GM18499 (cell line): ENCODE results near the gene TMED7.

ENCODE experiments used
- ATAC-seq: cut with Tn5 transposase; IDR thresholded peaks from one replicate; pipeline ENCODE4 v1.9.1; 2021; ENCODE audit warnings: moderate number of reproducible peaks; ENCODE audit not compliant: insufficient read depth, unreplicated experiment

Gene TMED7

DNA sequence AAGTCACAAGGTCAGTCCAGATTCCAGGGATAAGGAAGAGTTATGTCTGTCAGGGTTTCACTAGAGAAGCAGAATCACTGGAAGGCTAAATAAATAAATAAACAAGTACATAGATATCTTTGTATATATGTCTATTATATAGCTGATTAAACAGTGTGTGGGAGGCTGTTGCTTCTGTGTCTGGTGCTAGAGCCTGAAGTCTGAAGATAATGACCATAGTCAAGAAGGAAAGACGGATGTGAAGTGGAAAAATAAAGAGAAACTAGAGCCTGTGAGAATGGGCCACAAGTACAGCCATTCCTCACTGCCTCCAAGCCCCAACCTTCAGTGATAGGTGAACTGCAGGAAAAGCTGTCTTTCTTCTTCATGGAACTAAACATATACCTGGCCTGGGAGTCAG lies 4.1 kb upstream of the TMED7 start:
- ATAC-seq, result no peak

DNA sequence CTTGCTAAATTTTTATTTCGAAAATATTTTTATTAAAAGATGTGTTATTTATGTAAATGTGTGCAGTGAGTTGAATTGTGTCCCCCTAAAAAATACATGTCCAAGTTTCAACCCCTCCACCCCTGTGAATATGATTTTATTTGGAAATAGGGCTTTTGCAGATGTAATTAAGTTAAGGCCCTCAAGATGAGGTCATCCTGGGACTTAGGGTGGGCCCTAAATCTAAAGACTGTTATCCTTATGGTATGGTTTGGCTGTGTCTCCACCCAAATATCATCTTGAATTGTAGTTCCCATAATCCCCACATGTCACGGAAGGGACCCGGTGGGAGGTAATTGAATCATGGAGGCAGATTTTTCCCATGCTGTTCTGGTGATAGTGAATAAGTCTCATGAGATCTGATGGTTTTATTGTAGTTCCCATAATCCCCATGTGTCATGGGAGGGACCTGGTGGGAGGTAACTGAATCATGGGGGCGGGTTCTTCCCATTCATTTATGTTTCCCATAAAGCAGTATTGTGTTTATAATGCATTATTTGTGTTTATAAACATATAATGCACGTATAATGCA lies 1.5 kb upstream of the TMED7 start:
- no peak for ATAC-seq

DNA sequence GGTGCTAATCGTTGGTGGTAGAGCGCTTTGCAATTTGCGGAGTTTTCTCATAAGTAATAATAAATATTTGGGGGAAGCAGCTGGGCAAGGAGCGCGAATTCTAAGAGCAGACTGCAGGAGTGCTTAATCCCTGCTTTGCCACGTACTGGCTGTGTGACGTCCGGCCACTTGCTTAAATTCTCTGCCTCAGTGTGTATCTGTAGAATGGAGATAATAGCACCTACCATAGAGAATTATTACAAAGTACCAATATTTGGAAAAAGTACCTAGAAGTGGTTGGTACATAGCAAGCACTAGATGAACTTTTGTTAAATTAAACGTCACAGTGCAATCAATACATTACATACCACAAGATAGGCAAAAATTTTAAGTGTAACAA lies 598 bp upstream of the TMED7 start:
- peak; percentile 14 for ATAC-seq

DNA sequence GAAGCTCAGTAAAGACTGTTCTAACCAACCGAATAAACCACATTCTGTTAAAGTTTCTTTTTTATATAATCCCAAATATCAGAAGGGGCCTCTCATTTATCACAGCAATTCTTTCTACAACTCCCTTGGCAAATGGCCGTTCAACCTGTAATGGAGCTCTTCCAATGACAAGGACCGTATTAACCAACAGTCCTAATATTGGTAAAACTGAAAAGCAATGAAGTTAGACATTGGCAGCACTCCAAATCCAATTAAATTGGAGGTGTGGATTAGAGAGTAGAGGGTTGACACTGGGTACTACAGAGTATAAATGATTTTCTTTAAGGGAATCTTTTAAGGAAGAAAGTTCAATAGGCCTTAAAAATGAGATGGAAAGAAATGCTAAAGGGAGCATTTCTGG lies 842 bp downstream of the TMED7 start:
- ATAC-seq, result no peak

DNA sequence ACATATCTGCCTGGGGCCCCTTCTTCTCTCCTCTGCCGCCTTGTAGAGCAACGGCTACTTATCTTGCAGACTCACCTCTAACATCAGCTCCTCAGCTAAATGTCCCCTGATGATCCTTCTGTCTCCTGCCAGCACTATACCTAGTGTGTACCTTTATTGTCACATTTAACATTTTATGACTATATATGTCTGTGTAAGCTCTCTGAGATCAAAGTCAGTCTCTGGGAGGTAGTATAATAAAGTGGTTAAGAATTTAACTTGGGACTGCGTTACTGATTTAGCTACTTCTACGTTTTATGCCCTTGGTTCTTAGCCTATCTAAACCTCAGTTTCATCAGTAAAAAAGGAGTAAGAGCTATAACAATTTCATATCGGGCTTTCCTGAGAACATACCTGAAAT lies 2.2 kb downstream of the TMED7 start:
- no peak for ATAC-seq

DNA sequence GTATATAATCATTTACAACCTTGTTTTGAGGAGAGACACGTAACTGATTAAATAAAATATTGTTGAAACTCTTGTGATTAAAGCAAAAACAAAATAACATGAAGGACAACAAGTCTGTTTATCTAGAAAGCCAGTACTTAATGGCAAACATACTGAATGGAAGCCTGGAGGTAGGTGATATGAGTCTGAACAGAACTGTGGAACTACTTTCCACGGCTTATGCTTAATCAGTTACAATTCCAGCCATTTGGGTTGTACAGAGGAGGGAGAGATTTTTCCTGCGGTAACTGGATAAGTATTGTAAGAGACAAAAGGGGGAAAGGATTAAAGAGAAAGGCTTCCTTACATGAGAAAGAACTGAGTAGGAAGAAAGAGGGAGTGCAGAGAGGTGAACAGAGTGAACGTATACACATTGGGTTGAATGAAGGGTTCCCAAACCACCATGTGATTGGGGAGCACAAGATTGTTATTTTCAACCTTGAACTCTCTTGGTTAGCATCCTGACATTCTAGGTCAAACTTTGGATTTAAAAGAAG lies 4.4 kb downstream of the TMED7 start:
- no peak for ATAC-seq

DNA sequence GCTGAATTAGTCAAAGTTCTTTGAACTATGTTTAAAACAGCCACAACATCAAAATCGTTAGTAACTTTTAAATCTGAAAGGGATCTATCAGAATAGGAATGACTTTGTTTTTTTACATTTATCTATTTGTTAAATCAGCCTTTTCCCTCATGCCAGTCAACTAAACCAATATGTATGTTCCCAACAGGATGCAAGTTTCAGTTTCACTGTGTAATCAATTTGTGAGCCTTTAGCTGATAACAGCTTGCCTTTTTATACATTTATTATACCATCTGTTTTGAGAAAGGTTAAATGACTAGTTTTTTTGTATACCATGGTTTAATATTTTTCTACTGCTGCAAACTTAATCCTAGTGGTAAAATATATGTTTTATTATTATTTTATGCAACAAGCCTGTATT lies 8.9 kb downstream of the TMED7 start:
- ATAC-seq, result no peak

DNA sequence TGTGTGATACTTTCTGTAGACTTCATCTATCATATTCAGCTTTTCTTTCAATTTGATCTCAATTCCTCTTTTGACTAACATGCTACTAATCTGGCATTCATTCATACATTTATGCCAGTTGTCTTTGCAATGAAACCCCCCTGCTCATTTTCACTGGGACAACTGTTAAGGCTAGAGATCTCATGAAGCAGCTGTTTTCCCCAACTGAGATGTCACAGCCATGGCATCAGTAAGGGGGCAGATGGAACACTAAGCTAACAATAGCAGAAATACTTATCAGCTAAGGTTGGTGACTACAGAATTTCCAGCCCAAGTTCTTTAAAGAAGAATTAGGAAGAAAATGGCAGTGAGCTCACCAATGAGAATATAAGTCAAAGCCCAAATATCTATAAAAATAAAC lies 9.4 kb downstream of the TMED7 start:
- ATAC-seq, result no peak

DNA sequence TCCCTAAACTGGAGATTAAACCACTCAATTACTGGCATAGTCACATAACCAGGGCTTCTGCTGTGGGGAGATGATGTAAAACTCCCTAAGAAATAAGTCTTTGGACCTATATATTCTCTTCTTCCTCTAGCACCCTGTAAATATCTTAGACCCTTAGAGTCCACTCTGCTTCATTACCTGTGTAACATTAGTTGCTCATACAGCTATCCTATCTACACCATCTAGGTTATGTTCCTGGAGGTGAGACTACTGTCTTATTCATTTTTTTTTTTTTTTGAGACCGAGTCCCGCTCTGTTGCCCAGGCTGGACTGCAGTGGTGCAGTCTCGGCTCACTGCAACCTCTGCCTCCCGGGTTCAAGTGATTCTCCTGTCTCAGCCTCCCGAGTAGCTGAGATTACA lies 14.0 kb downstream of the TMED7 start:
- ATAC-seq, result no peak

DNA sequence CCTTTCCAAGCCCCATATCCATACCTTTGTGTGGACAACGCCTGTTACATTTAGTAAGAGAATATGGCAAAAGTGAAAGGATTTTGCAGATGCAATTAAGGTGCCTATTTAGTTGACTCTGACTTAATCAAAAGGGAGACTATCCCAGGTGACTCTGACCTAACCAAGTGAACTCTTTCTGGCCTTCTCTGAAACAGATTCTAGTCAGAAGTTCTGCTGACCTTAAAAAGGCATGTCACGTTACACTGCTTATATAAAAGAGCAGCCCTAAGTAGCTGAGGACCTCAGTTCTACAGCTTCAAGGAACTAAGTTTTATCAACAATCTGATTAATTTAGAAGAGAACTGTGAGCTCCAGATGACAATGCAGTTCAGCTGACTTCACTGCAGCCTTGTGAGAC lies 17.9 kb downstream of the TMED7 start:
- no peak for ATAC-seq

DNA sequence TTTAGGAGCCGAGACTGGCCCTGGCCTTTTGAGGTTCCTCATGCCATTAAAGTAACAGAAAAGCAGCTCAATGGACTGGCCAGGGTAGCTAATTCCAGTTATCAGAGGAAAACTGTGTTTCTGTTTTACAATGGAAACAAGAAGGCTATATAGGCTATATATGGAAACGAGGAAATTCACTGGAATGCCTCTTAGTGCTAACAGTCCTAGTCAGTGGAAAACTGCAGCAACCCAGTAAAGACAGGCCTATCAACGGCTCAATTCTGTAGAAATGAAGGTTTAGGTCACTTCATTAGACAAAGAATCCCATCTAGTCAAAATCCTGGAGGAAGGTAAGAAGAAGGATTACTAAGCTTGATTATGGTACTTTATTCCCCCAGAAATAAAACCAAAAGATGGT lies 20.4 kb downstream of the TMED7 start:
- no peak for ATAC-seq

DNA sequence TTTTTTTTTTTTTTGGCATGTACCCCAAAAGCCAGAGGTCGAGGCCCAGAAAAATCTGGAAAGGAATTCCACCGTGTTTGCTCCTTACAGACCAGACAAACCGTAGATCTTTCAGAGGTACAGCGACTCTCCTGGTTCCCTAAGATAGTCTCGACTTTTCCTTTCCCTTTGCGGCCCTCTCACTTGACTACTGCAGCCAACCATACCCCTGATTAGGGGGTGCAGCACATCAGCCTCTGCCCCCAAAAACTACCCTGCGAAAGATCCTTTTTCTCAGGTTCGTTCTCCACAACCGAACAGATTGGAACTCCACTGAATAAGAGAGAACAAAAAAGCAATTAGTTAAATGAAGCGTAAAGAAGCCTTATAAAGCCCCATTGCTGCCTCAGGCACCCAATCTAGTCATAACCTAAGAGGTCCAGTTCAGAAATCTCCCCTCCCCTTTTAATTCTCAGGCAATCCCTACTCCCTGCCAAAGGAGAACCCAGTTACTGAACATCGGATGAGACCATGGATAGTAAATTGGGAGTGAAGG lies 23.2 kb downstream of the TMED7 start:
- ATAC-seq, result no peak

DNA sequence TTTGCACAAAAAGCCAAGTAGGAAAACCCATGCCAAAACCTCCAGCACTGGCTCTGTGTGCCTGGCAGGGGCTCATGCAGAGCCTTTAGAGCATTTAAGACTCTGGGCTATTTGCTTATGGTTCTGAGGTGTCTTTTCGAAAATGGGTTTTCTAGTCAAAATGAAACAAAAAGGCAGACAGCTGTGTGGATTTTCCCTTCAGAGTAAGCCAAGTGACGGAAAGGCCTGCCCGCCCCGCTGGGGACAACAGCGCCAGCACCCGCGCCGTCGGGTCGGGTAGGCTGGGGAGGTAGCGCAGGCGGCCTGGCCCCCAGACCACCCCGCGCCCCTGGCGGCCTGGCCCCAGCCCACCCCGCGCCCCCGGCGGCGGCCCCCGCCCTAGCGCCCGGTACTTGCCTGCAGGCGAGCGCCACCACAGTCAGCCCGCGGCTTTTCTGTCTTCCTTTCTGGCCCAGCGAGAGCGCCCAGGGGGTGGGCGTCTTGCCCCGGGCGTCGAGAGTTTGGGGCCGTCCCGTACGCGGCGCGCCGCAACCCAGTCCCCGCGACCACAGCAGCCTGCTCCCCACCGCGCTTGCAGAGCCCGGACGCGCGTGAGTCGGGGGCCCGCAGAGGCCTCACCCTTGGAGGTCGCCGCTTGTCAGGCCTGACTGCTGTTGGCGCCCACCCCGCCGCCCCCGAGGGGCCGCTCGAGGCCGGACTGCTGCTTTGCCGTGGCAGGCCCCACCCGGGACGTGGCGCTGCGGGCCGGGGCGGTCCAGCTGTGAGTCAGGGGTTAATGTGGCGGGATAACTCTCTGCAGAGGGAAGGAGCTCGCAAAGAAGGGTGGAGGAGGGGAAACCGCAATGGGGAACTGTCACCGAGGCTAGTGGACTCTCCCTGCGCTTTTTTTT lies 23.9 kb downstream of the TMED7 start, which contains the start of gene TICAM2:
TSS of gene TICAM2 (minus strand) at position 779 of the 890 bp plus-strand sequence. CDS start 21,223 bp downstream, outside the sequence.
- ATAC-seq, result peak; percentile 70

DNA sequence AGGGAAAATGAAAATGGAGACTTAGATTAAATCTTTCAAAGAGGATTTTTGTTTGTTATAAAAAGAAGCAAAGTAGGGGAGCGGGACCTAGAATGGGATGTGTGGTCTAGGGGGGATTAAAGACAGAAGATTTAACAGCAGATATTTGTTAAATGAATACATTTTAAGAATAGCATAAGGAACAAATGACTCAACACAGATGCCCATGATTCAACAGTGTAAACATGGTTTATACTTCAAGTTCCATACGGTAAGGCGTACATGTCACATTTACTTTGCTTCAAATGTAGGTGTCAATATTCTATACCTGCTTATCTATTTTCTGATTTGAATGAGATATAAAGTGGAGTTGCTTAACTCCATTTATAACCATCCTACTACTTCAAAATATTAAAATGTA lies 25.1 kb downstream of the TMED7 start:
- ATAC-seq, result no peak

DNA sequence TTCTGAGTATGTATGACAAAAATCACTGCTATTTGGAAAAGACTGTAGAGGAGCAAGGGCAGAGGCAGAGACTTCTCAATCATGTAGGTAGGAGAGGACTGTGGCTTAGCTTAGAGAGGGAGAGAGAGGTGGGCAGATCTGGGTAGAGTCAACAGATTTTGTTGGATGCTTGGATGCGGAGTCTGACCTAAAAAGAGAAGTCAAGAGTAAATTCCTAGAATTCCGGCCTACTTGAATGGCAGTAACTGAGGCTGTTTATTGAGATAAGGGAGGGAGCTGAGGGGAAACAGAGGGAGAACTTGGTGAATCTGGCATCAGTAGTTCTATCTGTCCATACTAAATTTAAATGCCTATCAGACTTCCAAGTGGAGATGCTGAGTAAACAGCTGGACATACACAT lies 25.9 kb downstream of the TMED7 start:
- ATAC-seq, result no peak

DNA sequence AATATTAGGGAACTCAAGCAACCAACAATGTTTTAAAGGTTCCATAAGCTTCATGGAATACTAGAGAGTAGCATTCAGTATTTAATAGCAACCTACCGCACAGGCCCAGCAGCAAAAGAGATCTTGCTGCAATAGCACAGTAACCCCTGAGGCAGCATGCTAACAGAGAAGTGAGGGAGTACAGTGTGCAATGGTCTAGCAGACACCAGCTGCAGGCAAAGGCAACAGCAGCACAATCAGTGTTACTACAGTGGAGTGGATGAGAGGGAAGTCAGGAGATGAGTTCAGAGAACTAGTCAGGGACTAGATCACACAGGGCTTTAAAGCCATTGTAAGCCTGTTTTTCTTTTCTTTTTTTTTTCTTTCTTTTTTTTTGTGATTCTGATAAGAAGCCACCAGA lies 26.3 kb downstream of the TMED7 start:
- peak; percentile 34 for ATAC-seq

DNA sequence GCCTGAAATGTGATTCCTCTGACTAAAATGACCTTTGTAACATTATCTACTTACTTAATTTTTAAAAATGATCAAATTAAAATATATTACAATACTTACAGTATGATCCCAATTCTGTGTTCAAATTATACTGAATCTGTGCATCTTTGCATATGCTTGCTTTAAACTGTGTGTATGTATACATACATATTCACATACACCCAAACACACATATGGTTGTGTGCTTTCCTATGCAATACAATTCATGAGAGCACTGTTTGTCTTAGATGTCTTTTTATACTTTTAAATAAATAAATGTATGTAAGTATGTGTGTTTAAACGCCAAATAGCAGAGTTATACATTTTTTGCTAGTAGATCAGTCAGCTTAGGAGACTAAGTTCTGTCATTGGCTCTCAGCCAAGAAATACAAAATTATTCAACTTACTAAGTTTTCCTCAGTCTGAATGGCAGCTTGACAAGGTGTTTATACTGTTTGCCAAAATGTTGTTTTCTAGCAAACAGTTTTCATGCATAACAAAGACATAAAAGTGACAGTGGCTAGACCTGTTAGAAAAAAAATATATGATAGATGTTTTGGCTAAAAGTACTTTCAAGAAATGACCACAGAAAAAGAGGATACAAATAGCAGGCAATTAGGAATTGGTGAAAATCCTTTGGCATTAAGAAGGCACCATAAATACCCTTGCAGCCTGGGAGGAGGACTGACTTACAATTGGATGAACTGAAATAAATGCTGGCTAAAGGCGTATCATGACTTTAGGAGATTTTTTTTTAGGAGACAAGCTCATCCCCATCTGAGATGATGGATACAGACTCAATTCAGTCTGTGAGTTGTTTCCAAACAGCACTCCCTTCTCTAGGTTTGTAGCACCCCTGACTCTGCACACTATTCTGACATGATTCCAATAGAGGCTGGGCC lies 31.4 kb downstream of the TMED7 start:
- no peak for ATAC-seq

DNA sequence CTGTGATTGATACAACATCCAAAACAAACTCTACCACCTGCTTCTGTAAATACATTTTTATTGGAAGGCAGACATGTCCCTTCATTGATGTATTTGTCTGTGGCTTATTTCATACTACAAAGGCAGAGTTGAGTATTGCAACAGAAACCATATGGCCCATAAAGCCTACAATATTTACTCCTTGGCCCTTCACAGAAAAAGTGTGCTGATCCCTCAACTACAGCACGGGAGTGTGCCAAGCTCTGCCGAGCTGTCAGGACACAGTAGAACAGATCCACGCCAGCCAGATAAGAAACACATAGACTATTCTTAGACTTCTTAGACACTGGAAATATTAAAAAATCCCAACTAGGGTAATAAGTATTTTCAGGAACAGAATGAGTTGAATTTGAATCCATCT lies 36.8 kb downstream of the TMED7 start:
- no peak for ATAC-seq

DNA sequence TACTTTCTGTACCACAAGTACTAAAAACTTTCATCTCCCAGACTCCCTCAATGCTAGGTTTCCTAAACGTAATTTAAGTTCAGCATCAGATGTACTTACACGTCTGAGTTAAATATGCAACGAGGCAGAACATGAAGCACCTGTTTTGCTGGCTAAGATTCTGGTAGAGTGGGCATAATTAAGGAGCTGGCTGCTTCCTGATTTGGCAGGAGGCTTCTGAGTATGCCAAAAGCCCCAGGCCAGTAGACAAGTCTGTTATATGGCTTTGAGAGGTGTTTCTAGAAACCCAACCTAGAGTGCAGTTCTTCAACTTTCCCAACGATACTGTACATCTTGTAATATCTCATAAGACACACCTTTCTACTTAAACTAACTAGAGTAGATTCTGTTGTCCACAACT lies 37.2 kb downstream of the TMED7 start:
- ATAC-seq, result no peak

DNA sequence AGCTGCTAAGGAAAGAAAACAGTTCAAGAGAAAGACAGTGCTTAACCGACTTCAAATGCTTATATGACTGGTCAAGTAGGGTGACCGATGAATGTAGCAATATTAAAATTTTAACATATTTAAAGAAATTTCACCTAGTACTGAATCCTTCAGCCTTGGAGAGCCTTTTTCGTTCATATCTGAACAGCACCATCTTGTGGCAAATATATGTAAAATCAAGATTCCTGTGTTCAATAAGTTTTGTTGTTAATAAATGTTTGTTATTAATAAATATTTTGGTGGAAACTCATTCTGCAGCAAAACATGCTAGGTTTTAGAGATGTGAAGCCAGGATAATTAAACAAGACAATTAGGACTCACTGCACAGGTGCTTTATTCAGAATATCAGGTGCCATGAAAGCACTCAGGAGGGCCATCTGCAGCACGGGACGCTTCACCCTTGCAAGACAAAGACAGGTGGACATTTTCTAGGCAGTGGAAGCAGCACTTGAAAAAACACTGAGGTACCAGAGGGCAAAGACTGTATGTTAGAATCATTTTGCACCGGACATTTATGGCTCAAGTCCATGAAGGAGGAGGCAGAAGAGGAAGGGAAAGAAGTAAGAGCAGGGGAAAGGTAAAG lies 39.2 kb downstream of the TMED7 start:
- no peak for ATAC-seq
